Type B pancreatic cell (in vitro differentiated cells): ENCODE results near the gene RARA. TPM values are rescaled to one million over a fixed set of nuclear protein-coding genes. Genes with fewer than 3 reads are reported as not detected.

Experiments
- DNase-seq: peaks from one replicate; pipeline ENCODE4 v3.0.0; 2021; ENCODE audit warnings: mixed read lengths; ENCODE audit not compliant: unreplicated experiment; ENCODE audit errors: extremely low spot score
- H3K27ac Mint-ChIP-seq: 2 replicates; pipeline ENCODE4 v1.8.0; 2021; ENCODE audit warnings: mild to moderate bottlenecking, mixed read lengths
- H3K27me3 Mint-ChIP-seq: 2 replicates; pipeline ENCODE4 v1.8.0; 2021; ENCODE audit warnings: mixed read lengths
- H3K36me3 Mint-ChIP-seq: 2 replicates; pipeline ENCODE4 v1.8.0; 2021; ENCODE audit warnings: mixed read lengths
- H3K4me1 Mint-ChIP-seq: one replicate; pipeline ENCODE4 v1.8.0; 2021; ENCODE audit warnings: mixed read lengths; ENCODE audit not compliant: unreplicated experiment
- H3K4me3 Mint-ChIP-seq: 2 replicates; pipeline ENCODE4 v1.8.0; 2021; ENCODE audit warnings: mild to moderate bottlenecking, mixed read lengths
- H3K9me3 Mint-ChIP-seq: 2 replicates; pipeline ENCODE4 v1.8.0; 2021; ENCODE audit warnings: mixed read lengths
- CTCF ChIP-seq: fragments of 200-600 bp; sonication (generic); conservative IDR thresholded peaks from 2 replicates; pipeline ENCODE4 v1.5.0; 2021; ENCODE audit warnings: antibody characterized with exemption, mild to moderate bottlenecking
- total RNA-seq: library from RNA; stranded (reverse); gene quantifications from 2 replicates; pipeline ENCODE4 v1.2.1, GENCODE V29; 2021; ENCODE audit warnings: low replicate concordance

The RARA gene
- total RNA-seq, 1 donor from 2014 or later, result 34.3 TPM

DNA sequence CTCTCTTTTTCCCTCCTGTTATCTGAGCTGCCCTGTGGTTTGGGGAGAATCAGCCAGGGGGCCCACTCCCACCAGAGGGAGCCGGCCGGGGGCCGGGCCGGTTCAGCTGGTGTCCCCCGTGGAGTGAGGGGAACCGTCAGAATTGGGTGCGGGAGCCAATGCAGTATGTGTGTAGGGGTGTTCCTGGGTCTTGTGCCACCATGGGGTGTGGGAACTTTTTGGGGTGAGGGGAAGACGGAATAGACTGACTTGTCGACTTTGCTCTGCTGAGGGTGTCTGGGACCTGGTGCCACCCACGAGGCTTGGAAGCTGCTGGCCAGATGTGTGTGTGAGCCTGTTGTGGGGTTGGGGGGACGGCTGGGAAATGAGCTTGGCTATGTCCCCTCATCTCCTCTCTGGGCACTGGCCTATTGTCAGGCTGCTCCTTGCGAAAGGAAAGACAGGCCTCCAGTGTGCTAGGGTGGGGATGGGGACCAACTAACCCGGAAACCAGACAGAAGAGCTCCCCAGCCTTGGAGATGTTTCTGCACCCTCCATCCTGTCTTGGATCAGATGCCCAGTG, 9.9 kb downstream of the RARA start:
- H3K4me3 Mint-ChIP-seq, result peak overlapping the region; percentile 90
- H3K4me1 Mint-ChIP-seq, result peaks cover 74% of the 10 kb centered on the region
- H3K9me3 Mint-ChIP-seq, result no peaks in the 10 kb centered on the region
- no peaks in the 10 kb centered on the region for H3K27me3 Mint-ChIP-seq
- peak overlapping the region; percentile 42 for H3K27ac Mint-ChIP-seq
- peak; percentile 23 for TF ChIP-seq CTCF
- no peaks in the 10 kb centered on the region for H3K36me3 Mint-ChIP-seq
- DNase-seq, result no peak

- no peak for TF ChIP-seq CTCF
- Mint-ChIP-seq H3K4me1 (peaks cover 69% of the 10 kb centered on the region), H3K9me3 (no peaks in the 10 kb centered on the region), H3K27me3 (no peaks in the 10 kb centered on the region), H3K36me3 (no peaks in the 10 kb centered on the region), H3K27ac (no peak overlapping the region), H3K4me3 (peak overlapping the region; percentile 90)
- DNase-seq, result no peak
Measured at GRCh38 chr17:40319651-40320540, 10.9 kb downstream of the RARA start.

DNA sequence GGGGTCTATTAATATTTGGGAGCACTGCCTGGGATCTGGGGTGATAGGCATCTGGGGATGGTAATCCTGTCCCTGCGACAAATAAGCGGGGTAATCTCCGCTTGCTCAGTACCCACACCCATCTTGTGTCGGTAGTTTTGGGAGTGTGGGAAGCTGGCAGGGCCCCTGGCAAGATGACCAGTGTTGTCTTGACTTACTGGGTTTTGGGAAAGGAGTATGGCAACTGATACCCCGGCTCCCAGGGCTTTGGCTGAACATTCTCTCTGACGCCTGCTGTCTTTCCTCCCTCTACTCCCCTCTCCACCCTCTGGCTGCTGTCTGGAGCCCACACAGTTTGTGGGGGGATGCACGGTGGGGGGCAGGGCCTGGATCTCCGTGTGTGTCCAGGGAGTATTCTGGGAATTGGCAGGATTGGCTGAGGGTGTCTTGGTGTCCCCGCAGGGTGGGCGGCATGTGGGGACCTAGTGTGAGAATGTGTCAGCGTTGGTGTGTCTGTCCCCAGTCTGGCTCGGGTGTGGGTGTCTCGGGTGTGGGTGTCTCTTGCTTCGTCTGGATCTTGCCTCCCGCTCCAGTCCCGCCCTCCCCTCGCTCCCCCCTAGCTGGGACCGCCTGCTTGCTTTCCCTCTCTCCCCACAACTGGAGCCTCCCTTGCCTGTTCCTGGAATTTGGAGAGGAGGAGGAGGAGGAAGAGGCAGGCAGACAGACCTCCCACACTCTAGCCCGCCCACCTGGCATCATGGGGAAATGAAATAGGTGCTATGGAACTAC, 12.0 kb downstream of the RARA start:
- peak overlapping the region; percentile 90 for H3K4me3 Mint-ChIP-seq
- no peak for DNase-seq
- TF ChIP-seq CTCF, result no peak
- H3K27ac Mint-ChIP-seq, result no peak overlapping the region
- no peaks in the 10 kb centered on the region for H3K9me3 Mint-ChIP-seq
- H3K4me1 Mint-ChIP-seq, result peaks cover 63% of the 10 kb centered on the region
- no peaks in the 10 kb centered on the region for H3K27me3 Mint-ChIP-seq
- no peaks in the 10 kb centered on the region for H3K36me3 Mint-ChIP-seq

GRCh38 chr17:40321524-40321929, 12.5 kb downstream of the RARA start:
- Mint-ChIP-seq H3K4me3 (no peak overlapping the region), H3K36me3 (no peaks in the 10 kb centered on the region), H3K27ac (no peak overlapping the region), H3K9me3 (no peaks in the 10 kb centered on the region), H3K4me1 (peaks cover 61% of the 10 kb centered on the region), H3K27me3 (no peaks in the 10 kb centered on the region)
- TF ChIP-seq CTCF, result no peak
- DNase-seq, result no peak

- H3K4me3 Mint-ChIP-seq, result peak overlapping the region; percentile 22
Measured at GRCh38 chr17:40321961-40322357, 13.0 kb downstream of the RARA start.

More at GRCh38 chr17:40321961-40322357, 13.0 kb downstream of the RARA start:
- Mint-ChIP-seq H3K27ac (no peak overlapping the region), H3K27me3 (no peaks in the 10 kb centered on the region), H3K9me3 (no peaks in the 10 kb centered on the region), H3K4me1 (peaks cover 61% of the 10 kb centered on the region), H3K36me3 (no peaks in the 10 kb centered on the region)
- no peak for DNase-seq
- no peak for TF ChIP-seq CTCF
